Natural killer cell (primary cell): ENCODE results near the gene EBF4. TPM values are rescaled to one million over a fixed set of nuclear protein-coding genes. Genes with fewer than 3 reads are reported as not detected.
"Not testable (repeated sequence)": the region's sequence is repeated elsewhere in the genome, so short reads cannot be mapped to it uniquely, and the experiment has no call there.

ENCODE experiments used
- ATAC-seq, 3 donors: fragments of 150-1000 bp in 2 of 3; fragments of 200-7000 bp in 1 of 3; cut with Tn5 transposase; 1 replicate in 1 of 3; 2 replicates in 2 of 3; pipeline ENCODE4 v1.10.0; 2021; ENCODE audit warnings: mild to moderate bottlenecking in 2 of 3, moderate library complexity in 2 of 3
- DNase-seq, 2 donors: peaks; one replicate each; pipeline versions ENCODE4 v3.0.0 to v3.0.0-alpha.2; 2013 to 2021; ENCODE audit warnings: mixed read lengths in 1 of 2
- H3K27ac ChIP-seq: one replicate; pipeline ENCODE4 v1.5.1; 2013; ENCODE audit warnings: mild to moderate bottlenecking, low read length
- H3K27me3 ChIP-seq: one replicate; pipeline ENCODE4 v1.6.1; 2013; ENCODE audit warnings: low read length; ENCODE audit not compliant: control insufficient read depth, insufficient read depth
- H3K36me3 ChIP-seq: one replicate; pipeline ENCODE4 v1.6.1; 2013; ENCODE audit warnings: low read length; ENCODE audit not compliant: control insufficient read depth, insufficient read depth
- H3K4me1 ChIP-seq: one replicate; pipeline ENCODE4 v1.6.1; 2013; ENCODE audit warnings: low read length; ENCODE audit not compliant: control insufficient read depth, insufficient read depth
- H3K4me3 ChIP-seq: one replicate; pipeline ENCODE4 v1.5.1; 2013; ENCODE audit warnings: low read length
- H3K9me3 ChIP-seq: one replicate; pipeline ENCODE4 v1.6.1; 2013; ENCODE audit warnings: low read length; ENCODE audit not compliant: control insufficient read depth, insufficient read depth
- H3K27ac Mint-ChIP-seq, 2 donors: one replicate each; pipeline ENCODE4 v1.8.0; 2022; ENCODE audit warnings: mild to moderate bottlenecking in 2 of 2, mixed read lengths in 2 of 2, moderate library complexity in 1 of 2
- H3K27me3 Mint-ChIP-seq, 2 donors: one replicate each; pipeline ENCODE4 v1.8.0; 2022; ENCODE audit warnings: low read depth in 2 of 2, mixed read lengths in 2 of 2
- H3K36me3 Mint-ChIP-seq: one replicate; pipeline ENCODE4 v1.8.0; 2022; ENCODE audit warnings: mixed read lengths
- H3K4me1 Mint-ChIP-seq, 2 donors: one replicate each; pipeline ENCODE4 v1.8.0; 2022; ENCODE audit warnings: mixed read lengths in 2 of 2
- H3K4me3 Mint-ChIP-seq: one replicate; pipeline ENCODE4 v1.8.0; 2022; ENCODE audit warnings: mild to moderate bottlenecking, moderate library complexity, mixed read lengths
- H3K9me3 Mint-ChIP-seq, 2 donors: one replicate each; pipeline ENCODE4 v1.8.0; 2022; ENCODE audit warnings: mixed read lengths in 2 of 2
- CTCF ChIP-seq: fragments of 200-600 bp; IDR thresholded peaks from one replicate; pipeline ENCODE4 v1.8.0; 2022; ENCODE audit warnings: antibody characterized with exemption
- WGBS: methylation state at CpG from one replicate; pipeline ENCODE4 v1.1.7; 2013; ENCODE audit warnings: missing lambda C conversion rate; ENCODE audit not compliant: insufficient coverage; 5-methylcytosine and 5-hydroxymethylcytosine counted together
- intact Hi-C: fragments of 100-400 bp; cut with micrococcal nuclease; formaldehyde crosslinking; loops from one replicate; pipeline ENCODE4 v1.14.2; 2022
- total RNA-seq, 4 donors: library from RNA; stranded (reverse); fragments of 120-200 nt in 1 of 4; gene quantifications; one replicate each; pipeline versions ENCODE4 v1.2.3 to v1.2.4, GENCODE V29; 2013 to 2022

The EBF4 gene
- total RNA-seq, 3 donors from 2014 or later (not counting 1 experiment from before 2014, with no cell fraction given) = 17.1 to 21.7 (median 20.4) TPM

DNA sequence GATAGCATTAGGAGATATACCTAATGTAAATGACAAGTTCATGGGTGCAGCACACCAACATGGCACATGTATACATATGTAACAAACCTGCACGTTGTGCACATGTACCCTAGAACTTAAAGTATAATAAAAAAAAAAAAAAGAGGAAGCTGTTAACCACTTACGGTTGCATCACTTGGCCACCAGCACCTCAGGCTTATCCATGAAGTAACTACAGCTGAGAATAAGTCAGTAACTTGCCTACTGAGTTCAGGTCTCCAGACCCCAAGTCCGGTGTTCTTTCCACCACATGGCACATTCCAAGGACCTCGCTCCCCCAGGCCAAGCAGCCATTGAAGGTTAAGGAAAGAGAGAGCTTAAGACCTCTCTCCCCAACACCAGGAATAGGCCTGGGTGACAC is 7.8 kb upstream of the EBF4 start:
- peak in 2 of 3 donors; percentile 35 for ATAC-seq
- H3K27ac ChIP-seq, H3K27me3 ChIP-seq, H3K36me3 ChIP-seq, H3K9me3 Mint-ChIP-seq, H3K36me3 Mint-ChIP-seq, intact Hi-C loops, DNase-seq, H3K4me3 Mint-ChIP-seq, H3K4me3 ChIP-seq, H3K27ac Mint-ChIP-seq, H3K9me3 ChIP-seq: not testable (repeated sequence)
- Mint-ChIP-seq H3K4me1 (peaks cover 16 to 22% of the 10 kb centered on the region in 2 donors), H3K27me3 (peaks cover 9 to 20% of the 10 kb centered on the region in 2 donors)
- 13% methylated on average over 1 of the region's 4 CpGs for WGBS
- peaks cover 21% of the 10 kb centered on the region for H3K4me1 ChIP-seq

DNA sequence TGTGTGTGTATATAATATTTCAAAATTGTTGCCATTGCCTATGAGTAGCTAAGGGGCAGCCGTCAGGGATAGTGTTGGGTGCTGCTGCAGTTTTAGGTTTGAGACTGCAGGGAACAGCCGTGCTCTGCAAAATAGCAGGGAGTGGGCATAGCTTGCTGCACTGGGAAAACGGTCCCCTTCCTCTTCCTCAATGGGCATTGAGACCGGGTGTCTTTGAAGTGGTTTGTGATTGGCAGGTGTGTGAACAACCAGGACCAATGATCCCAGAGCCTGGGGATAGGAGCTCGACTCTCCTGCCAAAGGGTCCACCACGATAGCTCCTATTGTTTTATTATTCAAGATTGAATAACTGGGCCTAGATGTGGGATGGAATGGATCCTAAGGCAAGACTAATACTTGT is 5.1 kb upstream of the EBF4 start:
- Histone ChIP-seq H3K36me3 (no peaks in the 10 kb centered on the region), H3K9me3 (no peaks in the 10 kb centered on the region), H3K27me3 (peaks cover 3% of the 10 kb centered on the region), H3K4me1 (peaks cover 28% of the 10 kb centered on the region), H3K4me3 (no peak overlapping the region), H3K27ac (peak overlapping the region; percentile 22)
- H3K4me3 Mint-ChIP-seq = no peak overlapping the region
- TF ChIP-seq CTCF = no peak
- peaks cover 10 to 13% of the 10 kb centered on the region in 2 donors for H3K27me3 Mint-ChIP-seq
- no peaks in the 10 kb centered on the region for H3K9me3 Mint-ChIP-seq
- H3K27ac Mint-ChIP-seq = peak overlapping the region; percentile 77 to 80
- no peaks in the 10 kb centered on the region for H3K36me3 Mint-ChIP-seq
- WGBS = 65% methylated on average over 5 of the region's 6 CpGs
- ATAC-seq = no peak
- peaks cover 32 to 41% of the 10 kb centered on the region in 2 donors for H3K4me1 Mint-ChIP-seq
- intact Hi-C loops = no loop called here
- no peak for DNase-seq

DNA sequence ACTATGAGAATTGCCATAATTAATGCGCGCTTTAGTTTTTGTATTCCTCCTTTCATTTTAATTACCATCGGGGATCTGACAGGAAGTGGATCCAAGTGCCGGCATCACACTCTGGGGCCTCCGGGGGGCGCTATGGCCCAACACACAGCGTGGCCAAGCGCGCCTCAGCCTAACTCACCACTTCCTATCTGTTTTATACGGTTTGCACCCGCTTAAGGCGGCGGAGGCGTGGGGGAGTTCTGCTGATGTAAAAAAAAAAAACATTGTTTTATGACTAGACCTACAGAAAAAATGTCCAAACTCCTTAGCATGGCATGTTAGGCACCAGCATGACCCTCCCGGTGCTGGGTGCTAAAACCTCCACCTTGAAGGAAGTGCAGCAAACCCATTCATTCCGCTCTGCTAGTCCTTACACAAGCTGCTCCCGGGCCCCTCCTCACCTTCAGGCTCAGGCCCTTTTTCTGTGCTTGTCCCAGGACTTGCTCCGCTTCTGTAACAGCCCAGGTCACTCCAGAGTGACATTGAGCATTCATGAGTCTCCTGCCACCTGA is 4.5 kb upstream of the EBF4 start:
- Histone ChIP-seq H3K9me3 (no peaks in the 10 kb centered on the region), H3K27me3 (peaks cover 3% of the 10 kb centered on the region), H3K4me1 (peaks cover 28% of the 10 kb centered on the region), H3K27ac (peak overlapping the region; percentile 31), H3K4me3 (no peak overlapping the region), H3K36me3 (no peaks in the 10 kb centered on the region)
- Mint-ChIP-seq H3K36me3 (no peaks in the 10 kb centered on the region), H3K9me3 (no peaks in the 10 kb centered on the region), H3K27me3 (peaks cover 4 to 13% of the 10 kb centered on the region in 2 donors), H3K27ac (peak overlapping the region; percentile 77 to 80), H3K4me1 (peaks cover 32 to 41% of the 10 kb centered on the region in 2 donors), H3K4me3 (peak overlapping the region; percentile 69)
- 16% methylated on average over 15 of the region's 18 CpGs for WGBS
- peak; percentile 90 for TF ChIP-seq CTCF
- intact Hi-C loops = loop anchor here (1.0 kb wide), 5 partner anchors 24 to 313 kb away; partner anchors contain the start of gene IDH3B
- ATAC-seq (peak; percentile 87 to 97 (median 89)), DNase-seq (peak; percentile 85 to 92)

DNA sequence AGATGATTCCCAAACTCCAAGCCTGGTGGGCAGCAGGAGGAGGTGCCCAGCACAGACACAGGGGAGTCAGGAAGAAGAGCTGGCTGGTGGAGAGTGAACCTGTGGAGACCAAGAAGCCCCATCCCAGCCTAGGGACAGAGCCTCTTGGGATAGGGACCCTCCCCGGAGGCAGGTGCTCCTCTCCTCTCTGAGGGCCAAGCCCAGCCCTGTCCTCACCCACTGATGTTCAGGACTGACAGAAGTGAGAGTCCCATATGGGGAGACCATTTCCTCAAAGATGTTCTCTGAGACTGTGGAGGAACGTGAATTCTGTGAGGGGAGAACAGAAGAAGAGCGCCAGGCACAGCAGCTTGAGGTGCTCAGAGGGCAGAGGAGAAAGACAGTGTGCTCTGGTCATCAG is 2.4 kb upstream of the EBF4 start:
- Histone ChIP-seq H3K36me3 (no peaks in the 10 kb centered on the region), H3K4me1 (peaks cover 34% of the 10 kb centered on the region), H3K4me3 (no peak overlapping the region), H3K27me3 (peaks cover 17% of the 10 kb centered on the region), H3K9me3 (no peaks in the 10 kb centered on the region), H3K27ac (no peak overlapping the region)
- WGBS = 82% methylated on average over 3 of the region's 3 CpGs
- peaks cover 32 to 45% of the 10 kb centered on the region in 2 donors for H3K4me1 Mint-ChIP-seq
- H3K4me3 Mint-ChIP-seq = peak overlapping the region; percentile 67
- ATAC-seq (no peak), DNase-seq (no peak)
- H3K27ac Mint-ChIP-seq = peak overlapping the region in 1 of 2 donors; percentile 35
- H3K36me3 Mint-ChIP-seq = no peaks in the 10 kb centered on the region
- H3K27me3 Mint-ChIP-seq = peaks cover 0 to 25% of the 10 kb centered on the region in 2 donors
- intact Hi-C loops = no loop called here
- no peak for TF ChIP-seq CTCF
- no peaks in the 10 kb centered on the region for H3K9me3 Mint-ChIP-seq
